COLO668 (cell line): Measurements from ENCODE around the gene OR6N1.

Source experiments
- DNase-seq: peaks from one replicate; lab custom pipeline; 2025; ENCODE audit not compliant: unreplicated experiment; lab: John Stamatoyannopoulos, UW

Gene OR6N1

DNA sequence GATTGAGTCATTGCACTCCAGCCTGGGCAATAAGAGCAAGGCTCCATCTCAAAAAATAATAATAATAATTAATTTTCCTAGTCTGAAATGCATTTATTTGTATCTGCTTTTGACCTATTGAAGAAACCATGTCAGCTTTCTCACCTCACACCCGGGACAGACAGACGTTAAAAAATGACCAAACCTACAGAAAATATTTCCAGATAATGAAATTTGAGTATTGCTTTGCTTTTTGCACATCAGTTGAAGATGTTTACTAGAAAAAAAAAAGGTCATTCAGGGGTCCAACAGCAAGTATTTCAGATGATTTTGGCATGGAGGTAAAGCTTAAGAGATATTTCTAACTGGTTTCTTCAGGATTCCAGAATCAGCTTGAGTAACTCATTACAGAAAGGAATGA lies 17.6 kb downstream of the OR6N1 start, which contains the start of gene OR6K6:
TSS of gene OR6K6 (plus strand) at position 301 of the 400 bp plus-strand sequence. CDS start 168 bp downstream, outside the sequence.
- DNase-seq, result no peak

DNA sequence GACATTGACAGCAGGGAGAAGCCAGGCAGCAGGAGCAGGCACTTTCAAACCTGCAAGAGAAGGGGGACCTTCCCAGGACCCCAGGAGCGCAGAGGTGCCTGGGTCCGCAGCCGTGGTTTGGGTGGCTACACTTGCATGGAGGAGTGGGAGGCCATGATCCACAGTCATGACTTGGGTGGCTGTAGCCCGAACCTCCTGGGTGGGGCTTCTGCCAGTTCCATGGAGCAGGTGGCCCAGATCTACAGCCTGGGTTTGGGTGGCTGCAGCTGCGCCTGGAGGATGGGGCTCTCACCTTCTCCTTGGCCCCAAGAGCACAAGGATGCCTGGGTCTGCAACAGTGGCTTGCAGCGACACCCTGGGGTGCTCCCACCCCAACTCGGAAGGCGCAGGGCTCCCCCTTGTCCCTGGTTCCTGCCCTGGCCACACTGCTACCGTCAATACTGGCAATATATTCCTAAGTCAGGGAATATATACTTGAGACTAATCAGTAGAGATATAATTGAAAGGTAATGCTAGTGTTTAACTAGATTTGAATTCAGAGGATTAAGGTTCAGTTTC lies 19.8 kb downstream of the OR6N1 start:
- DNase-seq, result no peak

DNA sequence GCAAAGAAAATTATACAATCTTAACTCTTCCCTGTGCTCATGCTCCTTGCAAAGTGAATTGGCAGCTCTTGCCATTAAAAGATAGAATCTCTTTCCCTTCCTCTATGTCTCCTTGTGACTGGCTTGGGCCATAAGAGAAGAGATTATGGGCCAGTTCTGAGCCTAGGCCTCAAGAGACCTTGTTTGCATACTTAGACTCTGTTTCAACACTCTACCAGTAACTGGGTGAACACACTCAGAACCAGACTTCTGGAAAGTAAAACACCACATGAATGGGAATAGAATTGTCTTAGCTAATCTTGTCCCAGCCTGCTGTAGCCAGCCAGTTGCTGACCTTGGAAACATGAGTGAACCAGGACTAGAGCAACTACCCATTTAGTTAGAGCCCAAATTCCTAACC lies 36.1 kb downstream of the OR6N1 start:
- no peak for DNase-seq

DNA sequence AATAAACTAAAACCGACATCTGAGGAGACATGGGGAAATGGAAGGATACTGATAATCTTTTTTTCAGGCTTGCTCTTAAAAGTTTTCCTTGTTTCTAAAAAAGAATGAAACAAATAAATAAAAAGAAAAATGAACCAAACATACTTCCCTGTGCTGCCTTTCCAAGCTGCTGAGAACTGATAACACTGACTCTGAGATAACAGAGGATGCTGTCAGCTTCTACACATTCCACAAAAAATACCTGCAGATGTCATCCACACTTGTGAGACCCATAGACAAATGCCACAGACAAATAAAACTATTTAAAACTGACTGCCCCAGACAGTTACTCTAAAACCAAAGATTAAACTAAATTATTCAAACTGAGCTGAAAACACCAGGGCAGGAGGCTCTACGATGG lies 39.5 kb downstream of the OR6N1 start:
- no peak for DNase-seq

DNA sequence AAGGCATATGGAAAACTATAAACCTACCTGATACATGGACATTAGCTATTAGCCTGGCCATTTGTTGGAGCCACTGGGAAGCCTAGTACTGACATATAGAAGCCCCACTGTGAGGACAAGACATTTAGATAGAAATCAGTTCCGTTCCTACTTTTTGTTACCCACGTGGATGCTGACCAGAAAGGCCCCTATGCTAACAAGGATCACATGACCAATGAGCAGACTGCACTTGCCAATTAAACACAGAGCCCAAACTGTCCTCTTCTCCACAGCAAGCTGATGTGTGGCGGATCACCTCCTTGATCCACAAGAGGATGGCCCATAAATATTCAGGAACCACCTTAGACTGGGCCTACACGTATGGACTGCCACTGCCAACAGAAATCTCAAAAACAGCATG lies 40.3 kb downstream of the OR6N1 start:
- DNase-seq, result no peak

DNA sequence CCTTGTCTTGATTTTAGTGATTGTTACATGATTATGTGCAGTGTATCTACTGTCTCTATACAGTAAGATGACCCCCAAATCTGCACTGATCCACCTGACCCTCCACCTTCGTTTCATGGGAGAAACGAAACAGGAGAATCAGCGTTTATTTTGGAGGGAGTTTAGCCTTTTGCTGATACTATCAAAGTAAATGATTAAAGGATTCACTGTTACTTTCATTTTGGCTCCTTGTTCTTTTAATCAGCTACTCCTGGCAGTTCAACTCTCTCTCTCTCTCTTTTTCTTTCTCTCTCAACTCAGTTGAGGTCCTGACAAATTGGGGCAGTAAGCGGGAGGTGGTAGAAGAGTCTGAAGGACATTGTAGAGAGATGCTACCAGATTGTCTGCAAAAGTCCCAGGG lies 41.5 kb downstream of the OR6N1 start:
- DNase-seq, result no peak

DNA sequence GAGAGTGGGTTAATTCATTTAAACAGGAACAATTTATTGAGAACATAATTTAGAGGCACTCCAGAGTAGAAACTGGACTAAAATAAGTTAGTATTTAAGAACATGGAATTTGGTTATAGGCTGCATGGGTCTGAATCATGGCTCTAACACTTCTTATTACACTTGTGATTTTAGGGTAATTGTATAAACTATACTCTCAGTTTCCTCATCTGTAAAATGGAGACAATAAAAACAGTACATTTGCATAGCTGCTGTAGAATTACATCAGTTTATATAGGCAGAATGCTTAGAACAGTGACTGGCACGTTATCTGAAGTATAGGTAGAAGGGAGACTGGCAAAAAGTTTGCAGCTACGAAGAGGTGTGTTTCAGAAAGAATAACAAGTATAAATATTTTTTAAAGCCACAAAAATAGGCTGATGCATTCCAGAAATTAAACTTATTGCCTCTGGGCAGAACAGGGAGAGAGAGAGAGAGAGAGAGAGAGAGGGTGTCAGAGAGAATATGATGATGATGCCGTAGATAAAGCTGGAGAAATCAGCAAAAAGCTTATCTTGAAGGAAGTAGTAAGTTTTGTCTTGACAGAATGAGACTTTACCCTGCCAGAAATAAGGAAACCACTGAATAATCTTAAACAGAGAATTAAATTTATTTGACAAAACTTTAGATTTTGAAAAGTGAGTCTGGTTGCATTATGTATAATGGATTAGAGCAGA lies 43.3 kb downstream of the OR6N1 start:
- no peak for DNase-seq

DNA sequence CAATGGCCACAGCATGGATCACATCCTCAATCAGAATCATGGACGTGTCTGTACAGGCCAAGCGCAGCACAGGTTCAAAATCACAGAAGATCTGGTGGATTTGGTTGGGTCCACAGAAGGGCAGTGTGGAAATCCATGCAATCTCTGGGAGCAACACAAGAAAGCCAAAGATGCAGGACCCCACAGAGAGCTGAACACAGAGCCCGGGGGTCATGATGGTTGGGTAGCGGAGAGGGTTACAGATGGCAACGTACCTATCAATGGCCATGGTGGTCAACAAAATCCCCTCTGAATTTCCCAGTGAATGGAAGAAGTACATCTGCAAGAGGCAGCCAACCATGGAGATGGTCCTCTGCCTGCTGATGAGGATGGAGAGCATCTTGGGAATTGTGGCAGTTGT lies 47.6 kb downstream of the OR6N1 start:
- no peak for DNase-seq

DNA sequence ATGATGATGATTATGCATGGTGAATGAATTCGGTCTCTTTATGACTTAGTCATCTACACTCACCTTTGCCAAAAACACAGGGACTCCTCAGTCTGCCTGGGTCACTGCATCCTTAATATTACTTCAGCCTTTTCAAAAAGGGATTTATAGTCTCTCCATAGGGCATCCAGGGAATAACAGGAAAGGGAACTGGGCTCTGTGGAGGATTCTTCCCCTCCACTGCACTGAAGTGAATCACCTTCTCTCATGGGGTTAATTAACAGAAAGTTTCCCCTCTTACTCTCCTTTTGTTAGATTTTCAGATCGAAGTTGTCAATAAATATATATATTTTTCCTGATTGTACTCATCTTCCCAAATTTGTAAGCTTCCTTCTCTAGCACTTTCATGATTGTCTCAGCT lies 51.4 kb downstream of the OR6N1 start, which contains the start of gene OR6K3:
TSS of gene OR6K3 (minus strand) at position 101 of the 400 bp plus-strand sequence. CDS start 2,605 bp downstream, outside the sequence.
- no peak for DNase-seq

DNA sequence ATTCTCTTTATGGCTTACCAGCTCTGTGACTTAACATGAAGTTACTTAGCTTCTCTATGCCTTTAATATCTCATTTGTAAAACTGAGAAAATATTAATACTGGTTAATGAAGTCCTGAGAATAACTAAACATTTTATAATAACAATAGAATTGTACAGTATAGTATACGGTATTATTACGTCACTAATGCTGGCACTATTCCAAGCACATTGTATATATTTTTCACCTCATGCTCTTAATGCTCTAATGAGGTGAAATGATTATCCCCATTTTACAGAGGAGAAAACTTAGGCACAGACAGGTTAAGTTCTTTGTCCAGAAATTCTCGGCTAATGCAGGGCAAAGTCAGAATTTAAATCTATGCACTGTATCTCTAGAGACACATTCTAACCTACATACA lies 52.3 kb downstream of the OR6N1 start:
- DNase-seq, result no peak

DNA sequence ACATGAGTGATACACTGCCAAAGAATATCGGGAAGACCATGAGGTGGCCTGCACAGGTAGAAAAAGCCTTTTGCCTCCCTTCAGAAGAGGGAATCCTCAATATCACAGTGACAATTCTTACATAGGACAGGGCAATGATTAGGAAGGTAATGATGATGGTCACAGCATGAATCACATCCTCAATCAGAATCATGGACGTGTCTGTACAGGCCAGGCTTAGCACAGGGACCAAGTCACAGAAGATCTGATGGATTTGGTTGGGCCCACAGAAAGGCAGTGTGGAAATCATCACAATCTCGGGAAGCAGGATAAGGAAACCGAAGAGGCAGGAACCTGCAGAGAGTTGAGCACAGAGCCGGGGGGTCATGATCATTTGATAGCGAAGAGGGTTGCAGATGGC lies 54.7 kb downstream of the OR6N1 start:
- DNase-seq, result no peak

DNA sequence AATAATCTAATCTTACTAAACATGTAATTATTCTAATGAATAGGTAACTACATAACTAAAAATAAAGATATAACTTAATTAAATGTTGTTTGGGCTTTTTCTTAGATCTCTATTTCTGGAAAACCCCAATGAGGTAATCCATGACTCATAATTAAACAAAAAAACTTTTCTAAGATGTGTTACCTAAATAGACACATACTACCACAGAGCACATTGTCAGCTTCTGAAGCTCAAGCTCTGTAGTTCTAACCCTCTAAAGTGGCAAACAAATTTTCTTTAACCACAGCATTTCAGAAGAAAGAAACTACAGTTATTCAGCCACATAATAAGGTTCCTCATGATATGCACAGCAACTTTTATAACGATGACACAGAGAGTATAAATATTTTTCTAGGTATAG lies 55.7 kb downstream of the OR6N1 start:
- DNase-seq, result no peak

DNA sequence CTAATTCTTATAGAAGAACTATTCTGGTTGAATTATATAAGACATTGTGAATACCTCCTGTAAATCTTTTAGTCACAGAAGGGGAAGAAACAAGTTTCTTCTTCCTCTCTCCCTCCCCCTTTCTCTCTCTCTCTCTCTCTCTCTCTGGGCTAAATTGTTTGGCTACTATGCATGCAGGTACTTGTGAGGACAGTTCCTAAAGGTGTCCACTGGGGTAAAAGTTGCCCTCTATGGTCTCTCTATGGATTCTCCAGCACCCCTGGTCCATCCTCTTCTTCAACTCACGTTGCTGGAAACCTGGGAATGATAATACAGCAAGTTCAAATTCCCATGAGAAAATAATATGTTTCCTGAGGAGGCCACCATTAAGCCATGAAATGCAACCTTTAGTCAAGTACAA lies 57.2 kb downstream of the OR6N1 start:
- DNase-seq, result no peak
